Measurements from ENCODE around the gene ACTG1. TPM values are rescaled to one million over a fixed set of nuclear protein-coding genes. Genes with fewer than 3 reads are reported as not detected.

Gene ACTG1
- total and polyA plus RNA-seq, 2 of the 13 experiments (the other 11 are each of a cell fraction or from before 2014, with no cell fraction given) = 973 to 1,138 TPM

DNA sequence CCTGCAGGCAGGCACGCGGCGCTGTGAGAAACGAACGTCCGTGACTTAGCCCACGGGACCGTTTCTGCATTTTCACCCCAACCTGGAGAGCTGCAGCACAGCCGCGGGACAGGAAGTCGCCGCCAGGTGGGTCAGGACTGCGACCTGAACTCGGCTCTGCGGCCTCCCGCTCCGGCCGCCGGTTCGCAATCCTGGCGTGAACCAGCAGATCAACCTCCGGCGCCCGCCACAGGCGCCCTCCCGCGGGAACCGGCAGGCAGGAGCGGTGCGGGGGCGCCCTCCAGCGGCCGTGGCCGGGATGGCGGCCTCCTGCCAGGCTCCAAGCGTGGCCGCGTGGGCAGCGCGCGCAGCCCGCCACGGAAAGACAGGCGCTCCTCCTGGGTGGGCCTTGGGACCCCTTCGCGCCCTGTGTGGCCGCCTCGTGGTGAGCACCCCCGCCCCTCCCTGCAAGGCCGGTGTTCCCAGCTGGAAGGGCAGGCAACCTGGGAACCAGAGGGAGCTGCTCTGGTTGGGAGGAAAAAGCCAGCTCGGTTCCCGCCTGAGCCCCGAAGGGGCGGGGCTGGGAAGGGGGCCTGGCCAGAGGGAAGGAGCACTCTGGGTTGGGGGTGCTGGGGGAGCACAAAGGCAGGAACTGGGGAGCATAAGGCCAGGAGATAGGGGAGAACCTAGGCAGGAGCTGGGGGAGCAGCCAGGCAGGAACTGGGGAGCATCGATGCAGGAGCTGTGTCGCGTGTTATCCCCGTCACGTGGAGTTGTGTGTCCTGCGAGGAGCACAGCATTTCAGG lies 28.2 kb downstream of the ACTG1 start (continued):
- TF ChIP-seq ZNF841 (CRISPR knock-in tag; IDR thresholded peaks at IDR 0.05; ENCODE audit: borderline replicate concordance) (no peak), HNRNPK (IDR thresholded peaks at IDR 0.05; ENCODE audit: low read depth, low read length, poor library complexity, severe bottlenecking) (peak; percentile 68), KMT2A (CRISPR knock-in tag; IDR thresholded peaks at IDR 0.05) (peak; percentile 43; the same call in 1 of the 2 replicates), ELF1 (CRISPR knock-in tag; IDR thresholded peaks at IDR 0.05) (0 out of 2 replicates have a peak, but pooled peaks have one; percentile 24), TCF12 (IDR thresholded peaks at IDR 0.05) (no peak), TCF12 (CRISPR knock-in tag; IDR thresholded peaks at IDR 0.05) (peak; percentile 60; the same call in 1 of the 2 replicates), ZSCAN31 (CRISPR knock-in tag; IDR thresholded peaks at IDR 0.05; ENCODE audit: low read depth) (peak; percentile 95; the same call in 1 of the 2 replicates), ATF7-NPFF (CRISPR knock-in tag; IDR thresholded peaks at IDR 0.05; ENCODE audit: low read depth) (peak; percentile 98), ZC3H4 (CRISPR knock-in tag; IDR thresholded peaks at IDR 0.05; ENCODE audit: borderline replicate concordance) (no peak), TARDBP (CRISPR knock-in tag; IDR thresholded peaks at IDR 0.05) (peak; percentile 88), ZNF567 (CRISPR knock-in tag; IDR thresholded peaks at IDR 0.05; ENCODE audit: borderline replicate concordance) (no peak; the same call in 1 of the 2 replicates), ZNF776 (CRISPR knock-in tag; IDR thresholded peaks at IDR 0.05) (peak; percentile 63; the same call in 1 of the 2 replicates), CHD2 (IDR thresholded peaks at IDR 0.05; ENCODE audit: low read depth, low read length) (peak; percentile 44), ZBTB7A (CRISPR knock-in tag; IDR thresholded peaks at IDR 0.05) (no peak; the same call in 1 of the 2 replicates), ZNF468 (CRISPR knock-in tag; IDR thresholded peaks at IDR 0.05) (peak; percentile 62; the same call in 1 of the 2 replicates), ZNF34 (CRISPR knock-in tag; IDR thresholded peaks at IDR 0.05; ENCODE audit: borderline replicate concordance) (peak; percentile 65; the same call in 1 of the 2 replicates), ZNF317 (CRISPR knock-in tag; IDR thresholded peaks at IDR 0.05) (no peak), RARG (CRISPR knock-in tag; IDR thresholded peaks at IDR 0.05; ENCODE audit: low read depth) (no peak)
- TF ChIP-seq, protein P1, sequence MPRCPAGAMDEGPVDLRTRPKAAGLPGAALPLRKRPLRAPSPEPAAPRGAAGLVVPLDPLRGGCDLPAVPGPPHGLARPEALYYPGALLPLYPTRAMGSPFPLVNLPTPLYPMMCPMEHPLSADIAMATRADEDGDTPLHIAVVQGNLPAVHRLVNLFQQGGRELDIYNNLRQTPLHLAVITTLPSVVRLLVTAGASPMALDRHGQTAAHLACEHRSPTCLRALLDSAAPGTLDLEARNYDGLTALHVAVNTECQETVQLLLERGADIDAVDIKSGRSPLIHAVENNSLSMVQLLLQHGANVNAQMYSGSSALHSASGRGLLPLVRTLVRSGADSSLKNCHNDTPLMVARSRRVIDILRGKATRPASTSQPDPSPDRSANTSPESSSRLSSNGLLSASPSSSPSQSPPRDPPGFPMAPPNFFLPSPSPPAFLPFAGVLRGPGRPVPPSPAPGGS (CRISPR knock-in tag; IDR thresholded peaks at IDR 0.05) = peak; percentile 96; the same call in 1 of the 2 replicates
- TF ChIP-seq, protein P2, sequence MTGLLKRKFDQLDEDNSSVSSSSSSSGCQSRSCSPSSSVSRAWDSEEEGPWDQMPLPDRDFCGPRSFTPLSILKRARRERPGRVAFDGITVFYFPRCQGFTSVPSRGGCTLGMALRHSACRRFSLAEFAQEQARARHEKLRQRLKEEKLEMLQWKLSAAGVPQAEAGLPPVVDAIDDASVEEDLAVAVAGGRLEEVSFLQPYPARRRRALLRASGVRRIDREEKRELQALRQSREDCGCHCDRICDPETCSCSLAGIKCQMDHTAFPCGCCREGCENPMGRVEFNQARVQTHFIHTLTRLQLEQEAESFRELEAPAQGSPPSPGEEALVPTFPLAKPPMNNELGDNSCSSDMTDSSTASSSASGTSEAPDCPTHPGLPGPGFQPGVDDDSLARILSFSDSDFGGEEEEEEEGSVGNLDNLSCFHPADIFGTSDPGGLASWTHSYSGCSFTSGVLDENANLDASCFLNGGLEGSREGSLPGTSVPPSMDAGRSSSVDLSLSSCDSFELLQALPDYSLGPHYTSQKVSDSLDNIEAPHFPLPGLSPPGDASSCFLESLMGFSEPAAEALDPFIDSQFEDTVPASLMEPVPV (CRISPR knock-in tag; IDR thresholded peaks at IDR 0.05) = no peak; the same call in 1 of the 2 replicates
- TF ChIP-seq, protein P3, sequence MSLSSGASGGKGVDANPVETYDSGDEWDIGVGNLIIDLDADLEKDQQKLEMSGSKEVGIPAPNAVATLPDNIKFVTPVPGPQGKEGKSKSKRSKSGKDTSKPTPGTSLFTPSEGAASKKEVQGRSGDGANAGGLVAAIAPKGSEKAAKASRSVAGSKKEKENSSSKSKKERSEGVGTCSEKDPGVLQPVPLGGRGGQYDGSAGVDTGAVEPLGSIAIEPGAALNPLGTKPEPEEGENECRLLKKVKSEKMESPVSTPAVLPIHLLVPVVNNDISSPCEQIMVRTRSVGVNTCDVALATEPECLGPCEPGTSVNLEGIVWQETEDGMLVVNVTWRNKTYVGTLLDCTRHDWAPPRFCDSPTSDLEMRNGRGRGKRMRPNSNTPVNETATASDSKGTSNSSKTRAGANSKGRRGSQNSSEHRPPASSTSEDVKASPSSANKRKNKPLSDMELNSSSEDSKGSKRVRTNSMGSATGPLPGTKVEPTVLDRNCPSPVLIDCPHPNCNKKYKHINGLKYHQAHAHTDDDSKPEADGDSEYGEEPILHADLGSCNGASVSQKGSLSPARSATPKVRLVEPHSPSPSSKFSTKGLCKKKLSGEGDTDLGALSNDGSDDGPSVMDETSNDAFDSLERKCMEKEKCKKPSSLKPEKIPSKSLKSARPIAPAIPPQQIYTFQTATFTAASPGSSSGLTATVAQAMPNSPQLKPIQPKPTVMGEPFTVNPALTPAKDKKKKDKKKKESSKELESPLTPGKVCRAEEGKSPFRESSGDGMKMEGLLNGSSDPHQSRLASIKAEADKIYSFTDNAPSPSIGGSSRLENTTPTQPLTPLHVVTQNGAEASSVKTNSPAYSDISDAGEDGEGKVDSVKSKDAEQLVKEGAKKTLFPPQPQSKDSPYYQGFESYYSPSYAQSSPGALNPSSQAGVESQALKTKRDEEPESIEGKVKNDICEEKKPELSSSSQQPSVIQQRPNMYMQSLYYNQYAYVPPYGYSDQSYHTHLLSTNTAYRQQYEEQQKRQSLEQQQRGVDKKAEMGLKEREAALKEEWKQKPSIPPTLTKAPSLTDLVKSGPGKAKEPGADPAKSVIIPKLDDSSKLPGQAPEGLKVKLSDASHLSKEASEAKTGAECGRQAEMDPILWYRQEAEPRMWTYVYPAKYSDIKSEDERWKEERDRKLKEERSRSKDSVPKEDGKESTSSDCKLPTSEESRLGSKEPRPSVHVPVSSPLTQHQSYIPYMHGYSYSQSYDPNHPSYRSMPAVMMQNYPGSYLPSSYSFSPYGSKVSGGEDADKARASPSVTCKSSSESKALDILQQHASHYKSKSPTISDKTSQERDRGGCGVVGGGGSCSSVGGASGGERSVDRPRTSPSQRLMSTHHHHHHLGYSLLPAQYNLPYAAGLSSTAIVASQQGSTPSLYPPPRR (CRISPR knock-in tag; IDR thresholded peaks at IDR 0.05; ENCODE audit: borderline replicate concordance) = peak; percentile 55
